ENCODE results near the gene ADCY5.

ADCY5 gene

GRCh38 chr3:123480428-123480827 is 31.5 kb upstream of the ADCY5 start:
- DNase-seq (ENCODE audit: insufficient read length) = no peak
- TF ChIP-seq POLR2AphosphoS5 (IDR thresholded peaks at IDR 0.05; ENCODE audit: low read depth, low read length) (no peak), POLR2A (IDR thresholded peaks at IDR 0.05; ENCODE audit: low read depth, low read length) (no peak)
- FAIRE-seq = no peak

DNA sequence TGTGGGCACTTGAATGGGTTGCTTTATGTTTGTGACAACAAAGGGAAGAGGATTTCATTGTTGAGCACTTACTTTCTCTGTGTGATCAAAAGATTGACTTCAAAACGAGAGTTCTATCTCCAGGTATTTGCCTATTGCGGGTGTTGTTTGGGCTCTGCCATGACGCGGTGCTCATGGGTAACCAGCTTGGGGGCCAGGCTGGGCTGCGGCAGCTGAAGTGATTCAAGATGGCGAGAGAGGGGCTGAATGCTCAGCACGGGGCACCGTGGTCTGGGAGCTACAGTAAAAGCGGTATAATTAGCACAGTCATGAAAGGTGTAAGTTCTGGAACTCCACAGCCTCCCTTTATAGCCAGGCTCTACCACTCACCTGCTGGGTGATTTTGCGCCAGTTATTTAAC is 31.0 kb upstream of the ADCY5 start:
- DNase-seq (ENCODE audit: insufficient read length) (no peak), FAIRE-seq (no peak)
- no peak for TF ChIP-seq POLR2A (IDR thresholded peaks at IDR 0.05; ENCODE audit: low read depth, low read length)
- TF ChIP-seq POLR2AphosphoS5 (IDR thresholded peaks at IDR 0.05; ENCODE audit: low read depth, low read length) = no peak
- no peak for TF ChIP-seq TAF1 (IDR thresholded peaks at IDR 0.05; ENCODE audit: borderline replicate concordance, low read depth, low read length)

DNA sequence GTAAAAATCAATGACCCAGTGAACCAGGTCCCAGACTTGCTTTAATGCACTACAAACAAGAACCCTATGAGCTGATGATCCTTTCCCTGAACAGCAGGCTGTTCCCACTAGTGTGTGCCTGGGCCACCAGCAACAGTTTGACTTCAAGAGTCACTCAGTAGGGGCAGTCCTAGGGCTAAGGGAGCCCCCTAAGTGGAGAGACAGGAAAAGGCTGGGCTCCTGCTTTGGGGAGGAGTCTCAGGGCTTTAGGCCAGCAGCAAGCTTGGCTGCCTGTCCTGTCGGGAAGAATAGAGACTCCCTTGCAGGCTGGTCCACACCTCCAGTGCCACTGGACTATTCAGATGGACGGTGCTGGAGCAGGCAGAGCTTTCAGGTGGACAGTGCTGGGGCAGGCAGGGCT is 29.4 kb upstream of the ADCY5 start:
- TF ChIP-seq TAF1 (IDR thresholded peaks at IDR 0.05; ENCODE audit: borderline replicate concordance, low read depth, low read length) (no peak), POLR2A (IDR thresholded peaks at IDR 0.05; ENCODE audit: low read depth, low read length) (no peak), POLR2AphosphoS5 (IDR thresholded peaks at IDR 0.05; ENCODE audit: low read depth, low read length) (no peak)
- no peak for FAIRE-seq
- no peak for DNase-seq (ENCODE audit: insufficient read length)

GRCh38 chr3:123476967-123477750 is 28.3 kb upstream of the ADCY5 start:
- DNase-seq (ENCODE audit: insufficient read length) (no peak), FAIRE-seq (no peak)
- TF ChIP-seq POLR2A (IDR thresholded peaks at IDR 0.05; ENCODE audit: low read depth, low read length) = no peak
- TF ChIP-seq POLR2AphosphoS5 (IDR thresholded peaks at IDR 0.05; ENCODE audit: low read depth, low read length) = no peak

GRCh38 chr3:123475786-123476185 is 26.9 kb upstream of the ADCY5 start:
- DNase-seq (ENCODE audit: insufficient read length) (no peak), FAIRE-seq (no peak)
- TF ChIP-seq TAF1 (IDR thresholded peaks at IDR 0.05; ENCODE audit: borderline replicate concordance, low read depth, low read length) (no peak), POLR2AphosphoS5 (IDR thresholded peaks at IDR 0.05; ENCODE audit: low read depth, low read length) (no peak), POLR2A (IDR thresholded peaks at IDR 0.05; ENCODE audit: low read depth, low read length) (no peak)

GRCh38 chr3:123471106-123471505 is 22.2 kb upstream of the ADCY5 start:
- TF ChIP-seq TAF1 (IDR thresholded peaks at IDR 0.05; ENCODE audit: borderline replicate concordance, low read depth, low read length) (no peak), POLR2AphosphoS5 (IDR thresholded peaks at IDR 0.05; ENCODE audit: low read depth, low read length) (no peak), POLR2A (IDR thresholded peaks at IDR 0.05; ENCODE audit: low read depth, low read length) (no peak)
- no peak for FAIRE-seq
- DNase-seq (ENCODE audit: insufficient read length) = no peak

DNA sequence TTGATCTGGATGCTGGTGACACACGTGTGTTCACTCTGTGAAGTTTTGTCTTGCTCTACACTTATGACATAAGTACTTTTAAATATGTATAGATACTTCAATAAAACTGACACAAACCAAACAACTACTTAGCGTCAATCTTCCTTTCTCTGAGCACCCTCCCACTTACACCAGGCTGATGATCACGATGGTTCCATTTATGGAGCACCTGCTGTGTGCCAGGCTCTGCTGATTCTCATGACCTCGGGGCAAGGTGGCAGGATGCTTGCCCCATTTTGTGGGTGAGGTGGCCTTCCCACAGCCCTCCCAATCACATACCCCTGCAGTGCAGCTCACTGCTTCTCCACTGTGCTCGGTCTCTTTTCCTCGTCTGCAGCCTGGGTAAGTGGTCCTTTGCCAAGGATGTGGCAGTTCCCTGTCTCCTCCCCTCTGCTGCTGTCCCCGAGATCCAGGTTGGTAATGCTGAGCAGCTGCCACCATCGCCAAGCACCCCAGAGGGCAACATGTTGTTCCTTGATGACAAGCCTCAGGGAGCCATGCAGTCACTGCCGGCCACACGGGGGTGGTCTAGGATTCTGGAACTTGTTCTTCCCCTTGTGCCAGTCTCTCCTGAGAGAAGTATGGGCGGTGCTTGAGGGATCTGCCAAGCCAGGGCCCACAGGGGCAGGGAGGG is 20.6 kb upstream of the ADCY5 start:
- no peak for DNase-seq (ENCODE audit: insufficient read length)
- no peak for FAIRE-seq
- TF ChIP-seq POLR2A (IDR thresholded peaks at IDR 0.05; ENCODE audit: low read depth, low read length) (no peak), POLR2AphosphoS5 (IDR thresholded peaks at IDR 0.05; ENCODE audit: low read depth, low read length) (no peak), TAF1 (IDR thresholded peaks at IDR 0.05; ENCODE audit: borderline replicate concordance, low read depth, low read length) (no peak)

DNA sequence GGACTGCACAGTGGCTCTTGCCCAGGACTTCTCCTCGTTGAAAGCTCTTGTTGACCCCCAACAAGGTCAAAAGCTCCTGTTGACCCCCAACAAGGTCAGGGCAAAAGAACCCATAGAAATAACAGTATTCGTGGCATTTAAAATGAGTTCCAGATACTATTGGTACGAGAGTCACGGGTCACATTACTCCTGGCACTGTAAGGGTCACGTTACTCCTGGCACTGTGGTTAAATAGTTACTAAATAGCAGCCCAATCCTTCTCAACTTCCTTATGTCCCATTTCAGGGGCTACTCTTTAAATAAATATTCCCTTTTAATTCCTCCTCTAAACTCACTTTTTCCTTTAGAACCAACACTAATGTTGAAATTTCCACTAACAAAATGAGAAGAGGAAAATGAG is 18.2 kb upstream of the ADCY5 start:
- TF ChIP-seq POLR2AphosphoS5 (IDR thresholded peaks at IDR 0.05; ENCODE audit: low read depth, low read length) = no peak
- no peak for DNase-seq (ENCODE audit: insufficient read length)
- FAIRE-seq = no peak

- no peak for TF ChIP-seq POLR2A (IDR thresholded peaks at IDR 0.05; ENCODE audit: low read depth, low read length)
- DNase-seq (ENCODE audit: insufficient read length) (no peak), FAIRE-seq (no peak)
Observed at GRCh38 chr3:123464211-123464610, 15.3 kb upstream of the ADCY5 start.

GRCh38 chr3:123459862-123460261 is 11.0 kb upstream of the ADCY5 start:
- TF ChIP-seq POLR2AphosphoS5 (IDR thresholded peaks at IDR 0.05; ENCODE audit: low read depth, low read length) (no peak), TAF1 (IDR thresholded peaks at IDR 0.05; ENCODE audit: borderline replicate concordance, low read depth, low read length) (no peak), POLR2A (IDR thresholded peaks at IDR 0.05; ENCODE audit: low read depth, low read length) (no peak)
- FAIRE-seq (no peak), DNase-seq (ENCODE audit: insufficient read length) (no peak)

GRCh38 chr3:123458255-123458654 is 9.4 kb upstream of the ADCY5 start:
- DNase-seq (ENCODE audit: insufficient read length) (no peak), FAIRE-seq (no peak)
- TF ChIP-seq POLR2A (IDR thresholded peaks at IDR 0.05; ENCODE audit: low read depth, low read length) = no peak
- TF ChIP-seq TAF1 (IDR thresholded peaks at IDR 0.05; ENCODE audit: borderline replicate concordance, low read depth, low read length) = no peak
- no peak for TF ChIP-seq POLR2AphosphoS5 (IDR thresholded peaks at IDR 0.05; ENCODE audit: low read depth, low read length)

GRCh38 chr3:123457841-123458240 is 9.0 kb upstream of the ADCY5 start:
- DNase-seq (ENCODE audit: insufficient read length) = no peak
- FAIRE-seq = no peak
- TF ChIP-seq TAF1 (IDR thresholded peaks at IDR 0.05; ENCODE audit: borderline replicate concordance, low read depth, low read length) (no peak), POLR2AphosphoS5 (IDR thresholded peaks at IDR 0.05; ENCODE audit: low read depth, low read length) (no peak), POLR2A (IDR thresholded peaks at IDR 0.05; ENCODE audit: low read depth, low read length) (no peak)

Measured in GM12892 (cell line).